Stomach (tissue), 9 donors: ENCODE results near the gene STAT4. TPM values are rescaled to one million over a fixed set of nuclear protein-coding genes. Genes with fewer than 3 reads are reported as not detected.

Experiments
- DNase-seq, 2 donors: peaks; one replicate each; pipeline versions ENCODE4 v3.0.0 to v3.0.0-alpha.2; 2013 to 2019
- H3K27ac ChIP-seq, 5 donors: fragments of 200-600 bp in 4 of 5; sonication (generic) in 4 of 5; one replicate each; pipeline ENCODE4 v1.5.1; 2013 to 2019; ENCODE audit warnings: mild to moderate bottlenecking in 1 of 5, moderate library complexity in 1 of 5
- H3K27me3 ChIP-seq, 3 donors: fragments of 200-600 bp; sonication (generic); one replicate each; pipeline ENCODE4 v1.5.1; 2017 to 2019; ENCODE audit warnings: mixed run types in 1 of 3
- H3K36me3 ChIP-seq, 4 donors: fragments of 200-600 bp; sonication (generic); 1 replicate in 3 of 4; 2 replicates in 1 of 4; pipeline ENCODE4 v1.5.1; 2016 to 2019
- H3K4me1 ChIP-seq, 4 donors: fragments of 200-600 bp; sonication (generic); one replicate each; pipeline ENCODE4 v1.5.1; 2016 to 2019
- H3K4me3 ChIP-seq, 4 donors: fragments of 200-600 bp; sonication (generic) in 3 of 4; one replicate each; pipeline ENCODE4 v1.5.1; 2016 to 2019; ENCODE audit warnings: mild to moderate bottlenecking in 1 of 4
- H3K9me3 ChIP-seq, 4 donors: fragments of 200-600 bp; sonication (generic); one replicate each; pipeline ENCODE4 v1.5.1; 2016 to 2019
- EP300 ChIP-seq: sonication (generic); formaldehyde crosslinking; IDR thresholded peaks from one replicate; pipeline ENCODE4 v1.6.1; 2017; ENCODE audit warnings: antibody characterized with exemption
- POLR2A ChIP-seq, 4 donors: fragments of 450-650 bp; IDR thresholded peaks; one replicate each; pipeline ENCODE4 v1.6.1; 2016; ENCODE audit warnings: antibody characterized with exemption in 4 of 4, control low read depth in 2 of 4, mild to moderate bottlenecking in 1 of 4, moderate library complexity in 1 of 4
- POLR2AphosphoS5 ChIP-seq, 3 donors: sonication (generic); formaldehyde crosslinking; IDR thresholded peaks; one replicate each; pipeline ENCODE4 v1.6.1; 2016; ENCODE audit warnings: antibody characterized with exemption in 3 of 3
- WGBS, 5 donors: extraction: QIAGEN DNeasy Blood & Tissue Kit in 3 of 5; methylation state at CpG; one replicate each; pipeline versions ENCODE4 v1.1.5 to v1.1.7; 2013 to 2018; 5-methylcytosine and 5-hydroxymethylcytosine counted together
- intact Hi-C: fragments of 100-400 bp; cut with DNase I; formaldehyde crosslinking; loops from one replicate; pipeline ENCODE4 v1.15.1; 2023; ENCODE audit warnings: low total_unique reads
- polyA plus RNA-seq, 3 donors: library from polyadenylated mRNA; stranded (reverse); fragments of 200-250 nt; gene quantifications; one replicate each; pipeline ENCODE4 v1.2.3, GENCODE V29; 2013
- total RNA-seq, 5 donors: library from RNA; depleted of rRNA; stranded (reverse); fragments of >200 nt; gene quantifications; one replicate each; pipeline versions ENCODE4 v1.1.0 to v1.2.3, GENCODE V29; 2014 to 2016
- TF ChIP-seq, protein P1 (sequence below), 7 experiments: fragments of 450-650 bp in 4 of 7; fragments of 200-600 bp in 3 of 7; sonication (generic) in 3 of 7; IDR thresholded peaks; one replicate each; pipeline ENCODE4 v1.5.1; 2016 to 2019; ENCODE audit warnings: antibody characterized with exemption in 7 of 7, control low read depth in 2 of 7, mild to moderate bottlenecking in 1 of 7
- donor health status: healthy with polysubstance abuse.
- donor health status: Bipolar disorder and iron deficiency.
- donor health status: healthy.

The STAT4 gene
- total and polyA plus RNA-seq, 8 donors, result 0.75 to 21.4 (median 3.8) TPM

DNA sequence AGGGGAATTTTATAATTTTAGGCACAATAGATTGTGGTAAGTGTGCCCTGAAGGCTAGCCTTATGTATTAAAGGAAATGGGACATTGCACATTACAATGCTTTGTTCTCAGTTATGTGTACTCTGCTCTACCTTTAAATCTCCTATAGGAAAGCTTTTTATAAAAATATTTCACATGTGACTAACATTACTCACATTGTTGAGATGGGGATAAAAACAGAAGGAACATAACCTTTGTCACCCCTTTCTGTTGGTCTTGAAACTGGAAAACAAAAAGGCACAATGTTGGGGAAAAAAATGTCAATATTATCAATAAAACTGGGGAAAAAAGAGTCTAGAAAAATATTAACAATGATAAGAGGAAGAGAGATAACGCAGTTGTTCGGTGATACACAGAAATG, 119.5 kb downstream of the STAT4 start:
- no peaks in the 10 kb centered on the region for H3K27me3 ChIP-seq
- TF ChIP-seq EP300 (no peak), POLR2AphosphoS5 (IDR thresholded peaks at IDR 0.05) (no peak), POLR2A (IDR thresholded peaks at IDR 0.05) (no peak)
- TF ChIP-seq, protein P1, sequence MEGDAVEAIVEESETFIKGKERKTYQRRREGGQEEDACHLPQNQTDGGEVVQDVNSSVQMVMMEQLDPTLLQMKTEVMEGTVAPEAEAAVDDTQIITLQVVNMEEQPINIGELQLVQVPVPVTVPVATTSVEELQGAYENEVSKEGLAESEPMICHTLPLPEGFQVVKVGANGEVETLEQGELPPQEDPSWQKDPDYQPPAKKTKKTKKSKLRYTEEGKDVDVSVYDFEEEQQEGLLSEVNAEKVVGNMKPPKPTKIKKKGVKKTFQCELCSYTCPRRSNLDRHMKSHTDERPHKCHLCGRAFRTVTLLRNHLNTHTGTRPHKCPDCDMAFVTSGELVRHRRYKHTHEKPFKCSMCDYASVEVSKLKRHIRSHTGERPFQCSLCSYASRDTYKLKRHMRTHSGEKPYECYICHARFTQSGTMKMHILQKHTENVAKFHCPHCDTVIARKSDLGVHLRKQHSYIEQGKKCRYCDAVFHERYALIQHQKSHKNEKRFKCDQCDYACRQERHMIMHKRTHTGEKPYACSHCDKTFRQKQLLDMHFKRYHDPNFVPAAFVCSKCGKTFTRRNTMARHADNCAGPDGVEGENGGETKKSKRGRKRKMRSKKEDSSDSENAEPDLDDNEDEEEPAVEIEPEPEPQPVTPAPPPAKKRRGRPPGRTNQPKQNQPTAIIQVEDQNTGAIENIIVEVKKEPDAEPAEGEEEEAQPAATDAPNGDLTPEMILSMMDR (IDR thresholded peaks at IDR 0.05), result no peak
- 39 to 63% (median 55%) methylated on average over 2 of the region's 2 CpGs for WGBS, 5 donors

DNA sequence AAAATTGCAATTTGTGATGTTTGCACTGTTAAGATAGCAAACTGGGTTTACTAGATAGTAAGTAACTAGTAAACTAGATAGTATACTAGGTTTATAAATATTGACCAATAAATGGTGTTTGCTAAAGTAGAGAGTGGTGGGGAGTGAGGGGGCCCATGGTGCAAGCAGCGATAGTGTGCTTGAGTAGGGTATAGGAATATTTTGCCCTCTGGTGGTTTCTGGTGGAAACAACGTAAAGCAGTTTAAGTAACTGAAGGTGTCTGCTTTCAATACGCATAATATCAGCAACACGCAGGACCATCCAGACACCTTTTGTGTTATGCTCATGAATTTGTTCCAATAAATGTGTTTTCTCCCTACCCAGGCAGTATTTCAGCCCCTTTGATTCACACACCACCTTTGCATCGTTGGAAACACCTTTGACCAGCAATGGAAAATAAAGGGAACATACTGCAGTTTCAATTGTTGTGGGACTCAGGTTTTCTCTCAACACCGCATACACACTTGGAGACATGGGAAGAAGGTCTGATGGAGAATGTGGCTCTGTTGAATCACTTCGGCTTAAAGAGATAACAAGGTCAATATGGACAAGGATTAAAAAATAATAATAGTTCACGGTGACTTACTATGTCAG, 120.2 kb downstream of the STAT4 start:
- intact Hi-C loops, result no loop called here
- WGBS, 5 donors, result 18 to 24% (median 20%) methylated on average over 8 of the region's 8 CpGs
- peak overlapping the region in 1 of 4 donors; percentile 23 for H3K4me3 ChIP-seq

More for the DNA sequence above, 119.5 kb downstream of the STAT4 start:
- H3K4me3 ChIP-seq, result no peak overlapping the region
- intact Hi-C loops, result no loop called here
- H3K27ac ChIP-seq, result no peak overlapping the region
- H3K4me1 ChIP-seq, result peaks cover 7 to 25% (median 12%) of the 10 kb centered on the region in 4 donors
- no peaks in the 10 kb centered on the region for H3K9me3 ChIP-seq
- no peak for DNase-seq
- no peaks in the 10 kb centered on the region for H3K36me3 ChIP-seq

DNA sequence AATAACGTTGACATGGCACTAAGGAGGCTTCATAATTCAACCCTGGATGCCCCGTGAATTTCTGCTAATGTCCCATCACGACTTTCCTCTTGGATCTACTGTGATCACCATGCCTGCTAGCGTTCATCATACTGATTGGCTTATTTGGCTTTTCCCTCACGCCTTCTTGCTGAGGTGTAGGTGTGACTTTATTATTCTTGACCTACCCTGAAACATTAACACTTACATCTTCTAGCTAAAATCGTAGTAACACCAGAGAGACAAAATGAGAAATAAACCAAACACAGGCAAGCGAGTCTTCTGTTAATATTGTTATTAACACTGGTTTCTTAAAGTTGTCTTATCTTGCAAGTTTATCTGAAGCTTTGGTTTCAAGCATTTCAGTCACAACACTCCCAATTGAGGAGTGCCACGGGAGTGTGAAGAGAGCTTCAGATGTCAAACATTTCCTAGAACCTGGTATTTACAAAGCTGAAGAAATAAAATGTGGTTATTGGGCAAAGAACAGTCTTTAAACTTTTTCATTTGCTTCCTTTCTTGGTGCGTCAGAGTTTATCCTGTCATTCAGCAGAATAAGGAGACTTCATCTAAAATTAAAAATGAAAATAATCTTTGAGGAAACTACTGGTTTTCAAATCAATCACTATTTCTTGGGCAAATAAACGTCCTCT, 121.4 kb downstream of the STAT4 start:
- TF ChIP-seq, protein P1 (IDR thresholded peaks at IDR 0.05), result no peak
- TF ChIP-seq EP300, result no peak
- H3K36me3 ChIP-seq, result no peaks in the 10 kb centered on the region
- intact Hi-C loops, result no loop called here
- 72 to 79% (median 75%) methylated on average over 10 of the region's 10 CpGs for WGBS, 5 donors
- H3K4me3 ChIP-seq, result no peak overlapping the region
- H3K4me1 ChIP-seq, result peaks cover 7 to 25% (median 12%) of the 10 kb centered on the region in 4 donors
- no peaks in the 10 kb centered on the region for H3K27me3 ChIP-seq
- H3K9me3 ChIP-seq, result no peaks in the 10 kb centered on the region
- no peak for DNase-seq
- peak overlapping the region in 1 of 5 donors; percentile 33 for H3K27ac ChIP-seq

More for the DNA sequence above, 120.2 kb downstream of the STAT4 start:
- Histone ChIP-seq H3K9me3 (no peaks in the 10 kb centered on the region), H3K27ac (no peak overlapping the region), H3K27me3 (no peaks in the 10 kb centered on the region), H3K4me1 (peaks cover 7 to 25% (median 12%) of the 10 kb centered on the region in 4 donors), H3K36me3 (no peaks in the 10 kb centered on the region)
- DNase-seq, result peak in 1 of 2 donors; percentile 76
- TF ChIP-seq, protein P1 (IDR thresholded peaks at IDR 0.05), result peak in 5 of 7 experiments; percentile 42 to 64 (median 51)
- TF ChIP-seq POLR2AphosphoS5 (IDR thresholded peaks at IDR 0.05), result no peak
- no peak for TF ChIP-seq EP300
- TF ChIP-seq POLR2A (IDR thresholded peaks at IDR 0.05), result no peak

DNA sequence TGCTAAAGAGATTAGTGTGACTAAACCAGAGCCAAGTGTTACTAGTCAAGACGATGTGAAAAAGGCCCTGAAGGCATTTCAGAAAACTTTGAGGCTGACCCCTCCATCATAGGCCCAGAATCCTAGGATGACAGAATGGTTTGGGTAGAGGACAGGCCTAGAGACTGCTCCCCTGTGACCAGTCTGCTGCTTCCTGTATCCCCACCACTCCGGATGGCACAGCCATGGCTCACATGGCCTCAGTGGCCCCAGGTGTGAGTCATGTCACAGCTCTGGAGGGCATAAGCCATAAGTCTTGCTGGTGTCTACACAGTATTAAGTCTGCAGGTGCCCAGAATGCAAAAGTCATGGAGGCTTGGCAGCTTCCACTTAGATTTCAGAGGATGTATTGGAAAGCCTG, 124.4 kb downstream of the STAT4 start:
- DNase-seq, result no peak
- TF ChIP-seq, protein P1 (IDR thresholded peaks at IDR 0.05), result no peak
- TF ChIP-seq POLR2A (IDR thresholded peaks at IDR 0.05), result no peak
- no peak for TF ChIP-seq POLR2AphosphoS5 (IDR thresholded peaks at IDR 0.05)
- no peak for TF ChIP-seq EP300
- 41 to 49% (median 47%) methylated on average over 2 of the region's 2 CpGs for WGBS, 5 donors
- H3K27me3 ChIP-seq, result no peaks in the 10 kb centered on the region
- H3K9me3 ChIP-seq, result no peaks in the 10 kb centered on the region
- peaks cover 9 to 17% (median 14%) of the 10 kb centered on the region in 4 donors for H3K4me1 ChIP-seq
- H3K27ac ChIP-seq, result no peak overlapping the region
- no peak overlapping the region for H3K4me3 ChIP-seq
- intact Hi-C loops, result no loop called here
- H3K36me3 ChIP-seq, result no peaks in the 10 kb centered on the region
